Measurements from ENCODE around the gene HAND1.

DNA sequence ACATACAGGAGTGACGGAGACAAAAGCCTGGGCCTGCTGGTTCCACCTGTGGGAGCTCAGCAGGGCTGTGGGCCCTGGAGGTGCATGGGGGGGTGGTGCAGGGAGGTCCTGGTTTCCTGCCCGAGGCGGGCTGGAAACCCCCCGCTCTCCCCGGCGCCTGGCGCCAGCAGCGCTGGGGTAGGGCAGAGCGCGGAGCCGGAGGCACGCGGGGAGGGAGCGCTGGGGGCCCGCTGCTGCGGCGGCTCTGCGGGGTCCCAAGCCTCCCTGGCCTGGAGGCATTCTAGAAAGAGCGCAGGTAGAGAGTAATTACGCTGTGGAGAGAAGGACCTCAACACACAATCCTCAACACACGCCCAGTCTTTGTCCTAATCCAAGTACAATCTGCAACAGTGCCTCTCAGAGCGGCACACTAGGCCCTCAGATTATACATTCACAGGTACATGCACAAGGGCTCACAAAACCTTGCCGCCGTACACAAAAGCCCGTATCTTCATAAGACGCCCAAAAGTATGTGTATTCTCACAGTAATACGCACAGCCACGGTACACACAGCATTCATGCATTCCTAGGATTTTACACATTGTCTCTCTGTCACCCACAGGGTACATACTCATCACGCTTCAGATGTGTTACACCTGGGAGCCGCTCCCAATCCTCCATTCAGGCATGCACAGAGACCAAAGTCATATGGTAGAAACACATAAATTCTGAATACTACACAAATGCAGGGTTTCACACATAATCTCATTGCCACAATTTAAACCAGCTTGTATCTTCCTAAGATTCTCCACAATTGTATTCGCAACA is 2.1 kb upstream of the HAND1 start:
- TF ChIP-seq, protein P1, sequence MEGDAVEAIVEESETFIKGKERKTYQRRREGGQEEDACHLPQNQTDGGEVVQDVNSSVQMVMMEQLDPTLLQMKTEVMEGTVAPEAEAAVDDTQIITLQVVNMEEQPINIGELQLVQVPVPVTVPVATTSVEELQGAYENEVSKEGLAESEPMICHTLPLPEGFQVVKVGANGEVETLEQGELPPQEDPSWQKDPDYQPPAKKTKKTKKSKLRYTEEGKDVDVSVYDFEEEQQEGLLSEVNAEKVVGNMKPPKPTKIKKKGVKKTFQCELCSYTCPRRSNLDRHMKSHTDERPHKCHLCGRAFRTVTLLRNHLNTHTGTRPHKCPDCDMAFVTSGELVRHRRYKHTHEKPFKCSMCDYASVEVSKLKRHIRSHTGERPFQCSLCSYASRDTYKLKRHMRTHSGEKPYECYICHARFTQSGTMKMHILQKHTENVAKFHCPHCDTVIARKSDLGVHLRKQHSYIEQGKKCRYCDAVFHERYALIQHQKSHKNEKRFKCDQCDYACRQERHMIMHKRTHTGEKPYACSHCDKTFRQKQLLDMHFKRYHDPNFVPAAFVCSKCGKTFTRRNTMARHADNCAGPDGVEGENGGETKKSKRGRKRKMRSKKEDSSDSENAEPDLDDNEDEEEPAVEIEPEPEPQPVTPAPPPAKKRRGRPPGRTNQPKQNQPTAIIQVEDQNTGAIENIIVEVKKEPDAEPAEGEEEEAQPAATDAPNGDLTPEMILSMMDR (IDR thresholded peaks at IDR 0.05) = no peak
- TF ChIP-seq POLR2A (IDR thresholded peaks at IDR 0.05) = no peak

All from testis (tissue), 2 donors.